T-helper 1 cell treated with Interleukin-12 subunit alpha and Interleukin-12 subunit beta and Interleukin-4 antibody, amounts not matched to agents 30 ng/mL and 1 ng/mL, for 36 hours (primary cell): Measurements from ENCODE around the gene BICD2. TPM values are rescaled to one million over a fixed set of nuclear protein-coding genes. Genes with fewer than 3 reads are reported as not detected.

ENCODE experiments used
- intact Hi-C: fragments of 100-400 bp; cut with micrococcal nuclease; formaldehyde crosslinking; loops from one replicate; pipeline ENCODE4 v1.15.1; 2024
- total RNA-seq: library from RNA; stranded (reverse); gene quantifications from 2 replicates; pipeline ENCODE4 v1.2.3, GENCODE V29; 2022

The BICD2 gene
- total RNA-seq, 1 donor from 2014 or later, result 27.1 TPM

DNA sequence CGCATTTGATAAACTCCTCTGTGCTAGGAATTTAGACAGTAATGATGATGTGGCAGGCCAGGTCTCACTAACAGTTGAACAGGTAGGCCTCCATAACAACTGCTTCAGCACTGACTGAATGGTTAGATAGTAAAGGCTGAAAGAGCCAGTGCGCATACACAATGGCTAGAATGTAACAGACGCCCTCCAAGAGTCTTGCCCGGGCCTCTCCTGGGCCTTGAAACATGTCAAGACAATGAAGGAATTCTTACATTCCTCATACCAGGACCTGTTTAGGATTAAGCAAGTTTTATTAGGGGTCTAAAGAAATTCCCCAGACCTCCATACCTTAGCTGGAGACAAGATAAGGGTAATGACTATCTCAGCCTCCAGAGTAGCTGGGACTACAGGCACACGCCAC, 6.7 kb upstream of the BICD2 start:
- intact Hi-C loops, result no loop called here

DNA sequence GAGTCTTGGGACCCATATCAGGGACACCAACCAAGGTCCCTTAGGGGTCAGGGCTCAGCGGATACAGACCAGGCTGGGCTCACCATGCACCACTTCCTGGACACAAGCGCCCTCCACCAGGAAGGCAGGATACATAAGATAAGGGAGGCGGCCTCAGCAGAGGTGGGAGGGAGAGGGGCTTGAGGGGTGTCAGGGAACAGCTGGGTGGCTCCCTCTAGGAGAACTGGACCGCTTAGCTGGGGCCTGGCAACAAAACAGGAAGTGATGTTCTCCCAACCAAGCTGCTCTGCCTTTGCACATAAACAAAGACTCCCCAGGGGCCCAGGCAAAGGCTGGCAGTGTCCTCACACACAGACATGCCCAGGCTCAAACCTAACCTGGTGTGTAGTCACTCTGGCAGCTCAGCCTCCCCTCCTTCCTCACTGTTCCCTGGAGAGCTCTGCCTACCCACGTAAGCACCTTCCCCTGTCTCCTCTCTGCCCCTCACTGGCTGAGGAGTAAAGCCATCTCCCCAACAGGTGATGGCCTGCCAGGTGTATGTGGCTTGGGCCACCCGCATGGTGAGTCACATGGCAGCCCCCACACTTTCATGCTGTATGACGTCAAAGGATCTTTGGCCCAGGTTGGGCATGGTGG, 5.8 kb upstream of the BICD2 start:
- intact Hi-C loops, result no loop called here

DNA sequence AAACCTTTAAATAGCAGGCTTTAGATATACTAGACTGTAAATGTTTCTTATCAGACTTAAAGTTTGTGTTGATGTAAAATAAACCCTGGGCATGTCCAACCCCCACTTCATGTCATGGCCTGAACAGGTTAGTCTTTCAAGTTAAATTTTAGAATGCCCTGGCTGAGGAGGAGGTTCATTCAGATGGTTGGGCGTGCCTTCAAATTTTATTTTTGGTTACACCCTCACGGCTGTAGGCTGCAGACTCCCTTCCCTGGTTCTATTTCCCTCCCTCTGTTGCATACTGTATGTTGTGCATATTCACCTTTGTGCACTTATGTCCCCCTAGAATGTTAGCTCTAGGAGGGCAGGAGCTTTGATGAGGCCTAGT, 5.3 kb upstream of the BICD2 start:
- intact Hi-C loops, result loop anchor here (10.0 kb wide), 2 partner anchors 295 to 365 kb away; partner anchors contain the start of gene NINJ1

DNA sequence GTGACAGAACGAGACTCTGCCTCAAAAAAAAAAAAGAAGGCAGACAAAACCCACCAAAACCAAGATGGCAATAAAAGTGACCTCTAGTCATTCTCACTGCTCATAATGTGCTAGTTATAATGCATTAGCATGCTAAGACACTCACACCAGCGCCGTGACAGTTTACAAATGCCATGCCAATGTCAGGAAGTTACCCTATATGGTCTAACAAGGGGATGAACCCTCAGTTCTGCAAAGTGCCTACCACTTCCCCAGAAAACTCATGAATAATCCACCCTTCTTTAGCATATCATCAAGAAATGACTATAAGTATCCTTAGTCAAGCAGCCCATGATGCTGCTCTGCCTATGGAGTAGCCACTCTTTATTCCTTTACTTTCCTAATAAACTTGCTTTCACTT, 4.7 kb upstream of the BICD2 start:
- intact Hi-C loops, result loop anchor here (10.0 kb wide), 2 partner anchors 296 to 366 kb away; partner anchors contain the start of gene NINJ1

DNA sequence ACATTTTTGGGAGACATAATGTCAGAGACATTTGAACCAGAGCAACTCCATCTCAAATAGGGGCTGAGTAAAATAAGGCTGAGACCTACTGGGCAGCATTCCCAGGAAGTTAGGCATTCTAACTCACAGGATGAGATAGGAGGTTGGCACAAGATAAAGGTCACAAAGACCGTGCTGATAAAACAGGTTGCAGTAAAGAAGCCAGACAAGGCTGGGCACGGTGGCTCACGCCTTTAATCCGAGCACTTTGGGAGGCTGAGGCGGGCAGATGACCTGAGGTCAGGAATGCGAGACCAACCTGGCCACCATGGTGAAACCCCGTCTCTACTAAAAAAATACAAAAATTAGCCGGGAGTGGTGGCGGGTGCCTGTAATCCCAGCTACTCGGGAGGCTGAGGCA, 4.2 kb upstream of the BICD2 start:
- intact Hi-C loops, result loop anchor here (1.0 to 10.0 kb wide), 3 partner anchors 107 to 366 kb away; partner anchors contain the start of gene NINJ1

DNA sequence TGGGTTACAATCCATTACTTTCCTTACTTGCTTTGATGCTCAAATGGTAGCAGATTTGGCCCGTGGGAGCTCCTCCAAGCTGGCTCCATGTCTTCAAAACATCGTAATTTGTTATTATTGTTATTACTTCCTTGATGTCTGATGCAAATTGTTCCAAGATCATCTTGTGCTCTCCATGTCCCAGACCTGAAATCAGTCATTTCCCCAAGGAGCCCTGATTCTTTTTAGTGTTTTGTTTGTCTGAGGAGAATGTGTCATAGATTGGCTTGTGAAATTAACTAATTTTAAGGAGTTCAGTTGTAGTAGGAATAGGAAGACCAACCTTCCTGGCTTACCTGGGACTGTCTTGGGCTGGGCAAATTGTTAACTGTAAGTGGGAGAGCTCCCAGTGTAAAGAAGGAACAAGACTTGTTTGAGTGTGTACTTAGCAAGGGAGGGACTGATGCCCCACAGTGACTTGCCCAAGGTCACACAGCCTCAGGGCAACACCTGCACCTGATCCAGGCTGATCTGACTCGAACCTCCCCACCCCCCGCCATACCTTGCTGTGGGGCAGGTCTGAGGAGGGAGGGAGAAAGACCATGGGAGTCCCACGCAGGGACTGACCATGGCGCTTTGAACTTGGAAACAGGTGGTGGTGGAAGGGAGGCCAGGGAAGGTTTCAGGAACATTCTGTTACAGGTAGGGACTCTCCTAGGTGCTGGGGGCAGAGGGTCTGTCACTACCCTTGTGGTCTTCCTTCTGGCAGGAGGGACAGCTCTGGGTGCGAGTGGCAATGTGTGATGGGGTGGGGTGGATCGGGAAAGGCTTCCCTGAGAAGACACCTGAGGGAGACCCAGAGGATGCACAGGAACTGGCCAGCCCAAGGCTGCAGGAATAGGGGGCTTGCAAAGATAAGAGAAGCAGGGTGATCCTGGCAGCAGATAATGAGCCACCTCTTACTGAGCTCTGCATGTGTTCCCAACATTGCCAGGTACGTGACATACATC, 2.7 kb upstream of the BICD2 start:
- intact Hi-C loops, result loop anchor here (1.0 to 10.0 kb wide), 3 partner anchors 109 to 367 kb away; partner anchors contain the start of gene NINJ1

DNA sequence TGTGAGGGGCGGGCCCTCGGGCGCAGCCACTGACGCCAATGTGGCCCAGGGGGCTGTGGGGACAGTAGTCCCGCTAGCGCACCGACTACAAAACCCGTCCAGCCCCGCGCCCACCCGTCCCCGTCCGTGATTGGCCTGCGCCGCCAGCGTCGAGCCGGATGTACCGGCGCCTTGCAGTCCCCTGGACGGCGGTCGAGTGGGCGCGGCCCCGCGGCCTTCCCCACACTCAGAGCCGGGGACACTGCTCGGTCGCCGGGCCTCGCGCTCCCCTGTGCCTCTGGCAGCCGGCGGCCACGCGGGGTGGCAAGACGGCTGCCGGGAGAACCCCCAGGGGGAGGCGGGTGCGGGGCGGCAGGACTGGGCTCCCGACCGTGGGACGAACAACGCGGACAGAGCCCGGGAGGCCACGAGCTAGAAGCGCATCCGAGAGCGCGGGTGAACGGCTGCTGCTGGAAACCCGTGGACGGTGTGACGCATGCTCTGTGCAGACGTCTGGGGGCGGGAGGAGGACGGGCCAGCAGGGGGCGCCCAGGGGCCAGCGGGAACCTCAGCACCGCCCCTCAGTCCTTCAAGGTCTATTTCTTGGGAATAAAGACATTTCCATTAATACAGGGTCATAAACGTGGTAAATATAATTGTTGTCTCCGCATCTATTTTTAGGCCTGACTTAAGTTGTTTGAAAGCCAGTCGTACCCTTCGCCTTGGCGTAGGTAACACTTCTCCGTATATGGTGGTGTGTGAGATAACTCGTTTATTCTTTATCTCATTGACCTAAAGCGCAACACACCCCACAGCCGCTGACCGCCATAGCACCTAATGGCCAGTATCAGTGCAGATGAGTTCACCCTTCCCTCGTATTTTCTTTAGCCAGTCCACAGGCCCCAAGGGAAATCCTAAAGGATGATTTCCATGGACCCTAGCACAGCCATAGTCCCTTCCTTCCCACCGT, 629 bp upstream of the BICD2 start:
- intact Hi-C loops, result loop anchor here (1.0 to 10.0 kb wide), 15 partner anchors 25 to 811 kb away; partner anchors contain the start of genes CENPP, FAM120AOS, IARS1 and IPPK

DNA sequence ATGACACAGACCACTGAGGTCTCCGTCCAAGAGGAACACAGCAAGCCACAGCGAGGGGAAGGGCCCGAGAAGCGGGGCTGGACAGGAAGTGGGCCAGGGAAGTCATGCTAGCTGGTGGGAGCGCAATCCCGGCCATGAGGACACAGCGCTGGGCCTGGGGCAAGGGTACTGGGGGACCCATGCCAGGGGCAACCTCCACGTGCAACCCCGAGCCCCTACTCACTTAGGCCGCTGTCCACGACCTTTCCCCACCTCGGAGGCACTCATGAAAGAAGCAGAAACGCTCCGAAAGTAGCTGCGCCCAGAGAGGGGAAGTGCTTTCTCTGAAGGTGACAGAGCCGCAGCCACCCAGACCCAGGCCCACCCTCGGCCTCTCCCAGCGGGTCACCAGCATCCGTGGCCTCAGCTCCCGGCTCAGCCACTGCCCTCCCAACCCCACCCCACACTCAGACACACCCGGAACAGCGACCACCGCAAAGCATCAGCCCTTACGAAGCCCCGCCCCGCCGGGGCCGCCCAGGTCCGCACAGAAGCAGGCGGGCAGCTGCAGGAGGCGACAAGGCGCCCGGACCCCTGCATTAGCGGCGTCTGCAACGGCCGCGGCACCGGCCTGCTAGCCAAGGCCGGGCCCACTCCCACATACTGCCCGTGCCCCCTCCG, 782 bp downstream of the BICD2 start:
- intact Hi-C loops, result loop anchor here (2.0 to 10.0 kb wide), 3 partner anchors 301 to 689 kb away; partner anchors contain the start of genes FAM120AOS and NINJ1

DNA sequence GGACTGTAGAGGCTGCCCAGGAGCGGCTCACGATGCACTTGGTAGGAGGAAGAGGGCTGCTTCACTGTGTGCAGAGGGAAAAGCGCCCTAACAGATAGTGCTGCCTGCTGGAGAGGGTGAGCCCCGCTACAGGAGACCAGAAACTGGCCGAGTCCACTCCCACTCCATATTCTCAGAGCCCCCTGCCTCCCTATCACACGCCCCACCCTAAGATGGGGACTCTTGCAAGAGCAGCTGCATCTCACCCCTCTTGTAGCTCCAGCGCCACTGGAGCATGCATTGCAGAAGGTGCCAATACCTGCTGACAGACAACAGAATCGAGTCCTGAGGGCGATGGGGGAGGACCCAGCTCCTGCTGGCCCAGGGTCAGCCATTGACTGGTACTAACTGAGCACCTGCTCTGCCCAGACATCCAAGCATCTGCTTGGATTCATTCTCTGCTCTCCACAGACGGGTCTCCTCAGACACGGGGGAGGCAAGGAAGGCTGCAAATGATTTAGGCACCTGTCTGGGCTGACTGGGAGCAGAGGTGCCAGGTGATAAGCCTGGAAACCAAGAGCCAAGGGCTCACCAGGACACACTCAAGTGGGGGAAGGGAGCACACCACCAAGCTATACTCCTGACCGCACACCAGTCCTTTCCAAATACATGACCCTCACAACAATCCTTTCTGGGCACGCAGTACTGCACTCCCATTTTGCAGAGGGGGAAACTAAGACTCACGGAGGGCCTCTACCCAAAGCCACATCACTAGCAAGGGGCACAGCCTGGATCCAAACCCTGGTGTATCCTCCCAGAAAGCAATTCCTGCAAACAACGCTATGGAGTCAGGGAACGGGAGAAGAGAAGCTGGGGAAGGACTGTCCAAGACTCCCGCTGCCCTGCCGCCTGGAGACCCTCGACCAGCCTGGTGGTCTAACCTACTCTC, 1.6 kb downstream of the BICD2 start:
- intact Hi-C loops, result loop anchor here (10.0 kb wide), 2 partner anchors 302 to 372 kb away; partner anchors contain the start of gene NINJ1

DNA sequence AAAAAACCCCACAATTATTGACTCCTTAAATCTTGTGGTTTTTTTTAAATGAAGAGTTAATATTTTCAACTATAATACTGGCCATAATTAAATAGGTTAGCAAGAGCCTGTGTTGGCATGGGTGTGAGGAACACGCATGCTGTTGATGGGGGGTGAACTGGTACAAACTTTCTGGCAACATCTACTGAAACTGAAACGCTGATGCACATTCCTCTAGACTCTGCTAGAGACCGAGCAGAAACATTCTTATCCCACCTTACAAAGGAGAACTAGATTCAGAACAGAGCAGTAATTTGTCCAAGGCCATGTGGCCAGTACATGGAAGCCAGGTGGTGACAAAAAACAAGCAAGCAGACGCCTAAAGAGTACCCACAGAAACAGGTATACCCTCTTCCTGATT, 2.4 kb downstream of the BICD2 start:
- intact Hi-C loops, result loop anchor here (10.0 kb wide), 2 partner anchors 303 to 373 kb away; partner anchors contain the start of gene NINJ1

DNA sequence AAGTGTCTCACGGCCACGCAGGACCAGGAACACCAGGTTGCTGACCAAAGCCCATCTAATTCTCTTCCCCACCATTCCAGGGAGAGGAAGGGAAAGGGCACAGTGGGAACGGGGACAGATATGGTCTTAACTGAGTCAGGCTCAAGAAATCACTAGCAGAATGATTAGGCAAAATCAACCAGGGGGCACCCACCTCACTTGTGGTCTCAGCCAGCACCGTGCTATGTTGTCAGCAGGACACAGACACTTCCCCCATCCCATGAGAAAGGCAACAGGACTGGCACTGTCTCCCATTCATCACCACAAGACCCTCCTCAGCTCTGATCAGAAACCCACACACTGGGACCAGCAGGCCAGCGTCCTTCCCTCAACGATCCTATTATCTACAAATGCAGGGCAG, 2.9 kb downstream of the BICD2 start:
- intact Hi-C loops, result loop anchor here (10.0 kb wide), 2 partner anchors 303 to 373 kb away; partner anchors contain the start of gene NINJ1

DNA sequence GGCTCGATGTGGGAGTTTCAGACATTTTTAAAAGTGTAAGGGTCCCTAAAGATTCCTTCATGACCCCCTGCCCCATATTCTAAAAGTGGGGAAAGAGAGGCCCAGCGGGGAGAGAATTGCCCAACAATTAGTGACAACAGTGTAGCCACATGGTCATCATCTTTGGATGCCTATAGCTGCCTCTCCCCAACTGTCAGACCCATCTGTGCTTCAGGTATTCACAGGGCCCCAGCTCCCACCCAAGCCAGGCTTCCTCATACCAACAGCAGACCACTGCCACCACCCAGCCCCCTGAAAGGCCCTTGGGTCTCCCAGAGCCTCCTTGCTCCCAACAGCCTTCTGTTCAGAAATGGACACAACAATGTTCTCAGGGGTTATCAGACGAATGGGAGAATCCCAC, 4.1 kb downstream of the BICD2 start:
- intact Hi-C loops, result loop anchor here (10.0 kb wide), 2 partner anchors 304 to 374 kb away; partner anchors contain the start of gene NINJ1

DNA sequence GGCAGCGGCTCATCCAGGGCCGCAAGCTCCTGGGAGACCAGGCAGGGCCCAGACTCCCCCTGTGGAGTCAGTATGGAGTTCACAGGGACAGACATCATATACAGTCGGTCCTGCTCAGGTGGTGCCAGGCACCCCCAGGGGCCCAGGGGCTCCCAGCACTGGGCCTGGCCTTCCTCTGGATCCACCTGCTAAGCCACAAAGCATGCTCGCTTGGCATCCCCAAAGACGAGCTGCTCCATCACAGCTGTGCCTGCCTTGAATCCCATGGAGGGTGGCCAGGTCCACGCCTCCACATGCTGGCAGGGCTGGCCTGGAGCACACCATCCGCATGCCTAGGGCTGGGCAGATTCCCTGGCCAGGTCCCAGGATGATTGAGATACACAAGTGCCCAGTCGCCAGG, 4.6 kb downstream of the BICD2 start:
- intact Hi-C loops, result loop anchor here (10.0 kb wide), 2 partner anchors 305 to 375 kb away; partner anchors contain the start of gene NINJ1

DNA sequence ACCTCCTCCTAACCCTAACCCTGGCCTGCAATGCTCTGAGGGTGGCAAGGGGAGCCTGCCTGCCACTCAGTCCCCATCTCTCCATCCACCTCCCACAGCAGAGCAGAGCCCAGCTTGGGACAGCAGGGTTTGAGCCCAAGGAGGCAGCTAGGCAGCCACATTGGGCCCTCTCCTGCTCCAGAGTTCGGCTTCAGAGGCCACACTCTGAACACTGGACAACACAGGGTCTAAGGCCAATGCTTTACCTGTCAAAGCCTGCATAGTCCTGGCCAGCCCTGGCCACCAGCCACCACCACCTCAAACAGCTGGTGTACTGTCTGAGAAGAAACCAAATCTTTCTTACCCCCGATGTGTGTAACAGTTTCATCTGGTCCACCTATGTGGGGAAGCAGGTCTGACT, 5.2 kb downstream of the BICD2 start:
- intact Hi-C loops, result no loop called here

DNA sequence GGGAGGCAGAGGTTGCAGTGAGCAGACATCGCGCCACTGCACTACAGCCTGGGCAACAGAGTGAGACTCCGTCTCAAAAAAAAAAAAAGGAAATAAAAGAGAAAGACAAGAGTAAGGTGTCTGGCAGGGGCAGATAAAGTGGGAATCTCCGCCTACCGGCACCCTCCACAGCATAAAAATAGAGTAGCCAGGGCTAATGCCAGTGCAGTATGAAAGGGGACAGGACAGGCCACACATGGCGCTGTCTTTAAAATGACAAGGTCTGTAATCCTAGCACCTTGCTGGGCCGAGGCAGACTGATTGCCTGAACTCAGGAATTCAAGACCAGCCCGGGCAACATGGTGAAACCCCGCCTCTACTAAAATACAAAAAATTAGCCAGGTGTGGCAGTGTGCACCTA, 7.8 kb downstream of the BICD2 start:
- intact Hi-C loops, result no loop called here

DNA sequence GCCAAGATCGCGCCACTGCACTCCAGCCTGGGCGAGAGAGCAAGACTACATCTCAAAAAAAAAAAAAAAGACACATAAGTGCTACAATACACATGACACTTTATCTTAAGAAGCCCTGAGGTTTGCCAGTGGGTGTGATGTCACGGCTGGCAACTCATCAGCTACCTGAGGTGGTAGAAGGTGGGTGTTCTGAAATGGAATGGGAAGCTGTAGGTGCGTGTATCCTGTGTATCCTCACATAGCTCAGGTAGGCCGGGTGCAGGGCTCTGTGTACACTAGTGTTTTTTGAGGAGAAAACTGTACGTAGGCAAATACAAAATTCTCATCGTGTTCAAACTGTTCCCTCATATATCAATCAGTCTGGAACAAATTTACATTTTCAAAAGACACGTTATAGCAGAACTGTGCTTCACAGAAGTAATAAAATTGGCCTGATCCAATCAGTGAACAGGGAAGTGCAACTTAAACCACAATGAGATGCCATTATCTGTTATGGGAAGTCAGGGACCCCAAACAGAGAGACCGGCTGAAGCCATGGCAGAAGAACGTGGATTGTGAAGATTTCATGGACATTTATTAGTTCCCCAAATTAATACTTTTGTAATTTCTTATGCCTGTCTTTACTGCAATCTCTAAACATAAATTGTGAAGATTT, 10.4 kb downstream of the BICD2 start:
- intact Hi-C loops, result no loop called here

DNA sequence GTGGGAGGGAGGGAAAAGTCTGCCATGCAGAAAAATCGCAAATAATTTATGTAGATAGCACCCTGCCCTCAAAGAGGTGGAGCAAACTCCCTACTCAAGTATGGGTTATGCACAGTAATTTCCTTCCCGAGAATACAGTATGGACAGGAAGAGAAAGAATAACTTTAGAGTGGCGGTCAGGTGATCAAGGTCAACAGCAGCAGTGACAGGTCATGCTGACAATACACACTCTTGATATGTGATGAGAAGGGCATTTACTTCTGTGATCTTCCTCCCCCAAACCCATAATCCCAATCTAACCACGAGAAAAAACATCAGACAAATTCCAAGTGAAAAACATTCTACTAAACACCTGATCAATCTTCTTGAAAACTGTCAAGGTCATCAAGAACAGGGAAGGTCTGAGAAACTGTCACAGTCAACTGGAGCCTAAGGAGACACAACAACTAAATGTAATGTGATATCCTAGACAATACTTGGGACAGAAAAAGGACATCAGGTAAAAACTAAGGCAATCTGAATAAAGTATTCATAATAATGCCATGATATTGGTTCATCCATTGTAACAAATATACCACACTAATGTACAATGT, 11.7 kb downstream of the BICD2 start:
- intact Hi-C loops, result no loop called here

DNA sequence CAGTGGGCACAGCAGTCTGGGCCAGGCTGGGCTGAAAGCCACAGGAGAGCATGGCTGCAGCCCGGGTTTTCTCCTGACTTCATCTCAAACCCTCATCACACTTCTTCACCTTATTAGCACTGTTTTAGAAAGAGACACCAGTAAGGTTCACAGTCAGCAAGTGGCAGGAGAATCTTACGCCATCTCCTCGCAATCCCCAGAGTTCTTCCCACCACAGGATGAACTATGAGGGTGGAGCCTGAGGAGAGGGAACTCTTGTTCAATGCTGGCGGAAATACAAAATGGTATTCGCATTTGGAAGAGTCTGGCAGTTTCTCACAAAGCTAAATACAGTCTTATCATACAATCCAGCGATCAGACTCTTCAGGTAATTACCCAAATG, 14.7 kb downstream of the BICD2 start:
- intact Hi-C loops, result no loop called here
